HG03575 (cell line): ENCODE measurements around the gene KRT14.
"Not testable (repeated sequence)": the region's sequence is repeated elsewhere in the genome, so short reads cannot be mapped to it uniquely, and the experiment has no call there.

ENCODE experiments used
- ATAC-seq: cut with Tn5 transposase; IDR thresholded peaks from one replicate; pipeline ENCODE4 v1.9.1; 2021; ENCODE audit not compliant: unreplicated experiment, insufficient number of reproducible peaks, low FRiP score; ENCODE audit errors: extremely low read depth

KRT14 gene

DNA sequence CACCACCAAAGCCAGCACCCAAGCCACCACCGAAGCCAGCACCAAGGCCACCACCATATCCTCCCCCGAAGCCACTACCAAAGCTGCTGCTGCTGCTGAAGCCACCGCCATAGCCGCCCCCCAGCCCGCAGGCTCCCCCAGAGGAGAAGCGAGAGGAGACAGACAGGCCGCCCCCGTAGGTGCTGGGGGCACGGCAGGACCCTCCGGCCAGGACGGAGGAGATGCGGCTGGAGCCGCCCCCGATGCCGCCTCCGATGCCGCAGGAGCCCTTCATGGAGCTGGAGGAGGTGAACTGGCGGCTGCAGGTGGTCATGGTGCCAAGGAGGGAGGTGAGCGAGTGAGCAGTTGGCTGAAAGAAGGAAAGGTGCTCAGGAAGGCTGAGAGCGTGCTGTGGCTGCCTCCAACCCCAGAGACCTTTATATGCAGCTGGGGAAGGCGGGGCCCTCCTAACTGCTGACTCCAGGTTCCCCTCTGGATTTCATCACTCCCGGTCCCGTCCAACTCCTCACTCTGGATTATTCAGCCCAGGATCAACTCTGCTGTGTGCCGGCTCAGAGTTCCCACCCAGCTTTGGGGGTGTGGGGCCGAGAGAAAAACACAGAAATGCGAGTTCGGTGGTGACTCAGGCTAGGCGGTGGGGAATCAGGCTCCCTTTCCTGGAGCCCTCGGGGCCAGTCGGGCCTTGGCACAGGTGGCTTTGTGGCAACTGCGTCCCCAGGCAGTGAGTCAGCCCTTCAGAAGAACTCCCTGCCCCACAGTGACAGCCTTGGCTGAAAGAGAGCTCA lies 25.9 kb upstream of the KRT14 start, which contains the start of gene KRT16:
Gene KRT16 (minus strand): TSS at position 392 of the 785 bp plus-strand sequence. CDS start 79 bp downstream, at position 313.
- ATAC-seq, result not testable (repeated sequence)

DNA sequence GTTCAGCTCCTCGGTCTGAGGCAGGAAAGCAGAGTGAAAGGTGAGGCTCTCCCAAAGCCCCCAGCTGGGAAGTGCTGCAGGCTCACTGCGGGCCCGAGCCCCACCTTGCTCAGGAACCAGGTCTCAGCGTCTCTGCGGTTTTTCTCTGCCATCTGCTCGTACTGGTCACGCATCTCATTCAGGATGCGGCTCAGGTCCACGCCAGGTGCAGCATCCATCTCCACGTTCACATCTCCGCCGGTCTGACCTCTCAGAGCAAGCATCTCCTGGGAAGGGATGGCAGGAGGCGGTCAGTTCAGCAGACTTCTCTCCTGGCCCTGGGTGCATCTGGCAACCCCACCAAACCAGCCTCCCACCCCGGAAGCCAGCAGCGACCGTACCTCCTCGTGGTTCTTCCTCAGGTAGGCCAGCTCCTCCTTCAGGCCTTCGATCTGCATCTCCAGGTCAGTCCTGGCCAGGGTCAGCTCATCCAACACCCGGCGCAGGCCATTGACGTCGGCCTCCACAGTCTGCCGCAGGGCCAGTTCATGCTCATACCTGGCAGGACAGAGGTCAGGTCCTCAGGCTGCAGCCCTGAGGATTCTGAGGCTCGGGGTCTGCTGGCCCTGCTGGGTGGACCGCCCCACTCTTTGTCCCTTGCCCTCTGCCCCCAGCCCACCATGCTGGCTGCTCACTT lies 24.4 kb upstream of the KRT14 start:
- no peak for ATAC-seq

DNA sequence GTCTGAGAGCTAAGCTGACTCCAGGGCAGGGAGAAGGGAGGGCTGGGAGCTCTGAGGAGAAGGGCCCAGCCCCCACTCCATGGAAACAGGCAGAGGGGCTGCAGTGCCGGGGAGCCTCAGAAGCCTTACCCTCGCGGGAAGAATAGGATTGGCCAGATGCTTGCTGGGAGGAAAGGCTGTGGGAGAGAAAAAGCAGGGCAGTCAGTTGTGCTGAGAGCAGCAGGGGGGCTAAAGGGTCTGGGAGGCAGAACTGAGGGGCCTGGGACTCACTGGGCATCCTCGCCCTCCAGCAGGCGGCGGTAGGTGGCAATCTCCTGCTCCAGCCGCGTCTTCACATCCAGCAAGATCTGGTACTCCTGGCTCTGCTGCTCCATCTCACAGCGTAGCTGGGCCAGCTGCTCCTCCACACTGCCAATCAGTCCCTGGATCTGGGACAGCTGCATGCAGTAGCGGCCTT lies 23.4 kb upstream of the KRT14 start:
- not testable (repeated sequence) for ATAC-seq

DNA sequence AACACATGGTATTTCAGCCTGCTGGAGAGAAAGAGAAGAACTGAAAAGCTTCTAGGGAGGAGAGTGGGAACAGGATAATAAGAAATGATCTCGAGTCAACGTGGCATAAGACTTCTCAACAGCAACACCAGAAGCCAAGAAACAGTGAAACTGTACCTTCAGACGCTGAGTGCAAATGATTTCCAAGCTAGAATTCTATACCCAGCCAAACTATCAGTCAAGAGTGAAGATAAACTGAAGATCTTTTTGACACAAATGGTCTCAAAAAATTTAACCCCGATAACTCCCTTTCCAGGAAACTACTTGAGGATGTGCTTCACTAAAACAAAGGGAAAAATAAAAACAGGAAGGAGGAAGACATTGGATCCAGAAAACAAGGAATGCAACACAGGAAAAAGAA lies 20.2 kb upstream of the KRT14 start:
- ATAC-seq, result not testable (repeated sequence)

DNA sequence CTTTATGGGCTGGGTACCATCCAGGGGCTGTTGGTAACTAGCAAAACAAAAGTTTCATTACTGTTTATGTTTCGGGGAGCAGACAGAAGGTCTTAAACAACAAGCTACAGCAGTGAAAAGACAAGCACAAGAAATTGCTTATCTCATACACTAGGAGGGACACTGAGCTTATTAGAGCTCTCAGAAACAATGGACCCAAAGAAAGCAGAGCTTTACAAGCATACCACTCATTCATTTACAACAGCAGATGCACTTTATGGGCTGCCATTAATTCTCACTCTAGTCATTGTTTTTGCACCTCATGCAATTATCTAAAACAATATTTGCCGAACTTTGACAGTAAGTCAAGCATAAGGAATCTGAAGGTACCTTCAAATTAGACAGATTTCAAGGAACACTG lies 15.8 kb upstream of the KRT14 start:
- no peak for ATAC-seq

DNA sequence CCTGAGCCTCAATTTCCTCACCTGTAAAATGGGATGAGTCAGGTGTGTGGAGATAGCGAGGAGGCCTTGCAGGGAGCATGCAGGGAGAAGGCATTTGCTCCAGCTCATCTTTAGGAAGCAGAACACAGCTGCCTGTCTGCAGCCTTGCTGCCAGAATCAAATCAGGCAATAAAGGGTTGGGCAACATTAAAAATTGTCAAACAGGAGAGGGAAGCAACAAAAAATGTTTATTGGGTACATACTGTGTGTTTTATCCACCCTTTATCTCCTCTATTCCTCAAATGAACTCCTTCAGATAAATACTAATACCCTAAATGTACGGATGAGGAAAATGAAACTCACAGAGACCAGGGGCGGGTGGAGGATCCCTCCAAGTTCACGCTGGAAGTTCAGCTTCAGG lies 13.6 kb upstream of the KRT14 start:
- ATAC-seq, result no peak

DNA sequence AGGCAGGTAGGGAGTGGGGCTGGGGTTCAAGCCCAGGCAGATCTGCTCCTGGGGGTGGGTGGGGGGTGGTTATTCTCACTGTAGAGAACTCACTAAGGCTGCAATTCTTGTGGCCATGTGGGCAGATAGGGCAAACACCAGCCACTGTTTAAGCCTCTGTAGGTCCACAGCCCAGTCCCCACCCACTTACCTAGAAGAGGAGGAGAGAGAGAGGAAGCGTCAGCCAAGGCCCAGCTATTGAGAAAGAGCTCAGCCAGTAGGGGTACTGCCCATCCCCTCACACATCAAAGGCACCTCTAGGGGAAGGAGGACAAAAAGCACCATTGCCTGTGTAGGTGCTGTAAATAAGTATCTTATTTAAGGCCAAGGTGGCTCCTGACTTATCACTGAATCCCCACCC lies 13.0 kb upstream of the KRT14 start:
- no peak for ATAC-seq

DNA sequence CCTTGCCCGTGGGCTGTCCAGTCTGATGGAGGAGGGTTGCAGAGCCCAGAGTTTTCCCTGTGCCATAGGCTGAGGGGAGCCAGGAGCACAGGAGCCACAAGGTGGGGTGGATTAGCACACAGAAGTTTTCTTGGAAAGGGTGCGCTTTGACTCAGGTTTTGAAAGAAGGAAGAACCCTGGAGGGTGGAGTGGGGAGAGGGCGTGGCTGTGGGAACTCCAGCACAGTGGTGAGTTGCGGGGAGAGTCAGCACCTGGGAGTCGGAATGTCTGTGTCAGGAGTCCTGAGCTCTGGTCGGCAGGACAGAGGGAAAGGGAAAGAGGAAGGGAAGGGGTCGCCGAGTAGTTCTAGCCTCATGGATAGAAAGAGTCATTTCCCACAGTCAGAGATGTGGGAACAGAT lies 8.9 kb upstream of the KRT14 start:
- no peak for ATAC-seq

DNA sequence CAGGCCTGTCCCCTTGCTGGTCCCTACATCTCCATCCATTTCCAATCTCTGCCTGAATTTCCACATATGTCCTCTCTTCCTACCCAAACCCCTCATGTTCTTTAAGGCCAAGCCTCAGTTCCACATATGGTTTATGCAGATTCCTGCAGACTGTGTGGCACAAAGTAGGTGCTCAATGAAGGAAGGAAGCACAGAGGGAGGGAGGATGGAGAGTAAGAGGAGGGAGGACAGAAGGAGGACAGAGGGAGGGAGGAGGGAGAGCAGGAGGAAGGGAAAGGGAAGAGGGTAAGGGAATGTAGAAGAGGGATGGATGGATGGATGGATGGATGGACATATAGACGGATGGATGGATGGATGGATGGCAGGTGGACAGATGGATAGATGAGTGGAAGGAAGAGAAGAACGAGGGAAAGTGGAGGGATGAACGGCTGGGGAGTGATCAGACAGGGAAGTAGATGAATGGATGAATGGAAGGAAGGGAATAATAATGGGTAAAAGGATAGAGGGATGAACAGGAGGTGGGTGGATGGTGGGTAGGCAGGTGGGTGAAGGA lies 7.7 kb upstream of the KRT14 start:
- ATAC-seq, result no peak

DNA sequence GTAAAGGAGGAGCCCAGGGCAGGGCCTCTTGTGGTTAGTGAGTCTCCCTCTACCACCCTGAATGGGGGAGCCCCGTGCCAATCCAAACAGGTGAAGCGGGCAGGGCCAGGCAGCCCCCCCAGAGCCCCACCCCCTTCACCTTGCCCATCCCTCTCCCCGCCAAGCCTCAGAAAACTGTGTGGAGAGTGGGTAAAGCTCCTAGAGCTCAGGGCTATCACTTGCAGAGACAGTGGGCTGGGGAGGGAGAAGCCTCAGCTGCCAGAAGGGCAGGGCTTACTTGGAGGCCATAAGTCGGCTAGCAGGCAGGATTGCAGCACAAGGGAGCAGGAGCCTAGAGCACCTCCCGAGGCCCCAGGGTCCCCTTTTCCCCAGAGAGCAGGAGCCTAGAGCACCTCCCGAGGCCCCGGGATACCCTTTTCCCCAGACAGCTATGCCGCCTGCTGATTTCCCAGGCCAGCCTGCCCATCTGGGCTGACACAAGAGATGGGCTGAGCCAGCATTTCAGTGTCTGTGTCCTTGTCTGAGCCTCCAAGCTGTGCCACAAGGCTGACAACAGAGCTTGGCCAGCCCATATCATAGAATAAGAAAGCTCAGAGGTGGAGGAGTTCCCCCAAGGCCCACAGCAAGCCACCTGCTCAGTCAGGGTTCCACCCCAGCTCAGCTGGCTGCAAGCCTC lies 6.7 kb upstream of the KRT14 start:
- no peak for ATAC-seq

DNA sequence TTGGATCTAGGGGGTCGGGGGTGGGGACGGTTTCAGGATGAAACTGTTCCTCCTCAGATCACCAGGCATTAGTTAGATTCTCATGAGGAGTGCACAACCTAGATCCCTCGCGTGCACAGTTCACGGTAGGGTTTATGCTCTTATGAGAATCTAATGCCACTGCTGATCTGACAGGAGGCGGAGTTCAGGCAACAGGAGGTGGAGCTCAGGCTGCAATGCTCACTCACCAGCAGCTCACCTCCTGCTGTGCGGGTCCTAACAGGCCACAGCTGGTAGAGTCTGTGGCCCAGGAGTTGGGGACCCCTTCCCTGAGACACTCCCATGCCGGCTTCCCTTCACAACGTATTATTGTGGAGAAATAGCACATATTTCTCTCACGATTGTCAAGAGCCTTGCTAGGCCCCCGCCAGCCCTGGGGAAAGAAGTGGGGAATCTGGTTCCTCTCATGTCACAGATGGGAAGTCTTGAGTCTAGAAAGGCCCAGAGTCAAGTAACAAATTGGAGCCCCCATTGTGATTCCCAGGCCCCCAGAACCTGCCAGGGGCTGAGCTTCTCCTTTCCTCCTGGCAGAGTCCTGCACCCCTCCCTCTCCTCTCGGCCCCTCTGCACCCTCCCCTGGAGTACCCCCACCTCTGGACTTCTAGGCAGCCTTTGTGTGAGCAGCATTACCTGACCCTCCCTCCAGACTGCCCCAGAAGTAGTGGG lies 6.1 kb upstream of the KRT14 start:
- ATAC-seq, result no peak

DNA sequence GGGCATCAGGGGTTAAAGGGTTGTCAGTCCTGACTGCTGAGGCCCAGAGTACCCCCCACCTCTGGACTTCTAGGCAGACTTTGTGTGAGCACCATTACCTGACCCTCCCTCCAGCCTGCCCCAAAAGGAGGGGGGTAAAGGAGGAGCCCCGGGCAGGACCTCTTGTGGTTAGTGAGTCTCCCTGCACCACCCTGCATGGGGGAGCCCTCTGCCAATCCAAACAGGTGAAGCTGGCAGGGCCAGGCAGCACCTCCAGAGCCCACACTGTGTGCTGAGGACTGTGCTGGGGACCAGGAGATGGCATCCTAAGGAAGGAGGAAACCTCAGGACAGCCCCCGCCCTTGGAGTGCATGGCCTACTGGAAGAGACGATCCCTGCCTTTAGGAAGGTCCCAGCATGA lies 2.6 kb upstream of the KRT14 start:
- ATAC-seq, result no peak

DNA sequence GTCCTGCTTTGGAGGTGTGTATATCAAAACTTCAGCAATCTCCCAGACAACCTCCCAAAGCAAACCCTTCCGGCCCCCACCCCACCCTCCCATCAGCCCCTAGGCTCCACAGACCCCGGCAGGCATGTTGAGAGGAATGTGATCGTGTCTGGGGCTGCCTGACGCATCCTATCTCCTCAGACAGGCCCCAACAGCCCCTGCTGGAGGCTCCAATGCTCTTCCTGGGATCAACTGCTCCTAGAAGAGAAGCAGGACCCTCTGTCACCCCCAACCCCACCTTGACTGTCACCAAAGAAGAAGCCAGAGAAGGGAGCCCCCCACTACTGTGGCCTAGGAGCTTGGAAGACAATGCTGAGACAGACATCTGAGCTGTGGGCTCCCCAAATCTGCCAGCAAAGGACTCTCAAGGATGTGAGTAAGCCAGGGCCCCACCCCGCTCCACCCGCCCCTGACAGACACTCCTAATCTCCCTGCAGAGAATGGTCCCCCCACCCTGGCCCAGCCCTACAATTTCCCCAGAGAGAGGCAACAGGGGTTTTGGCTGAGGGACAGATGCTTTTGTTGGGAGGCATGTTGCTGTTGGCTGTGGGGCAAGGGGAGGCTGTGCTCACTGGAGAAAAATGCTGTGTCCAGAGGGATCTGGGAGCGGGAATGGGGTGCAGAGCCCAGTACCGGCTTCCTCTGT lies 1.6 kb upstream of the KRT14 start:
- no peak for ATAC-seq

DNA sequence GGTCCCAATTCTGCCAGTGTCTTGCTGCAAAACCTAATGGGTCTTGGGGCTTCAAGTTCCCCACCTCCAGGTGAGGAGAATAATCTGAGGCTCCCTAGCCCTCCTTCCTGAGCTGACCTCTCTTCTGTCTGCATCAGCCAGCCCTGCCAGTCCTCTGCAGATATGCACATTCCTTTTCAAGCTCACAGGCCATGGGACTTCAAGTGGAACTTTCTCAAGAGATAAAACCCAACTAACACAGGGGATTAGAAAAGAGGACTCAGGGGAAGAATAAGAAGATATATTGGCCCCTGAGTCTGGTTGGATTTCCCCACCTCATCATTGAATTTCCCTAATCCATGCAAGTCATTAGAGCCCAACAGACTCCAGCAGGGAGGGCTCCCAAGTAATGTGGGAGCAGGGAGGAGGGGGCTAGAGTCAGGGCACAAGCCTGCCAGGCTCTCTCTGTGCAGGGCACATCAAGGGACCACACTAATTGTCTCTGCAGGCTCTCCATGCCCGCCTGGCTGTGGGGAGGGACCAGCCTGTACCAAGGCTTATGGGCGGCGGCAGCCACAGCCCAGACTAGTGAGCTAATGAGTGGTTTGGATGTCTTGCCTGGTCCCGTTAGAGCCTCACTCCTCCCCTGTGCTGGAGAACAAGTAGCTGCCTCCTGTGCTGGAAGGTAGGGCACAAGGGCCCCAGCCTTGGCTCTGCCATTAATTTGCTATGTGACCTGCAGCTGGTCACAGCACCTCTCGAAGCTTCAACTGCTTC lies 1.2 kb downstream of the KRT14 start:
- no peak for ATAC-seq

DNA sequence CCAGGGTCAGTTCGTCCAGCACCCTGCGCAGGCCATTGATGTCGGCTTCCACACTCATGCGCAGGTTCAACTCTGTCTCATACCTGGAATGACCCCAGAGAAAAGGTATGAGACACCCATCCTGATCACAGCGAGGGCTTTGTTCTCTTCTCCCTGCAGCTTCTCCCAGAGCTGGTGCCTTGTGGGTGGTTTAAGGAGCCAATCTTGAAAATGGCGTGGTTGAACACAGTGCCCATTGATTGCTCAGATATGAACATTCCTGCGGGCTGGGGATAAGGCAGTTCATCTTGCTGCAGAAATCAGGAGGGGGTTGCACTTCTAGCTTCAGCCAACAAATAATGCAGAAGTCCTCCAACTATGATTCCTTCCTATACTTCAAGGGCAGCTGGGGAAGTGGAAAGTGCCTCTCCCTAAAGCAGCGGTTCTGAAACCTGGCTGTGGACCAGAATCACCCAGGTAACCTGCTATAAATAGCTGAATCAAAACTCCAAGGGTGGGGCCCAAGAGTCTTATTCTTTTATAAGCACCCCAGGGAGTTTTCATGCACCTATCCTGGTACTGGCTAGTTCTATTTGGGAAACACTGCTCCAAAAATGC lies 2.3 kb downstream of the KRT14 start:
- not testable (repeated sequence) for ATAC-seq

DNA sequence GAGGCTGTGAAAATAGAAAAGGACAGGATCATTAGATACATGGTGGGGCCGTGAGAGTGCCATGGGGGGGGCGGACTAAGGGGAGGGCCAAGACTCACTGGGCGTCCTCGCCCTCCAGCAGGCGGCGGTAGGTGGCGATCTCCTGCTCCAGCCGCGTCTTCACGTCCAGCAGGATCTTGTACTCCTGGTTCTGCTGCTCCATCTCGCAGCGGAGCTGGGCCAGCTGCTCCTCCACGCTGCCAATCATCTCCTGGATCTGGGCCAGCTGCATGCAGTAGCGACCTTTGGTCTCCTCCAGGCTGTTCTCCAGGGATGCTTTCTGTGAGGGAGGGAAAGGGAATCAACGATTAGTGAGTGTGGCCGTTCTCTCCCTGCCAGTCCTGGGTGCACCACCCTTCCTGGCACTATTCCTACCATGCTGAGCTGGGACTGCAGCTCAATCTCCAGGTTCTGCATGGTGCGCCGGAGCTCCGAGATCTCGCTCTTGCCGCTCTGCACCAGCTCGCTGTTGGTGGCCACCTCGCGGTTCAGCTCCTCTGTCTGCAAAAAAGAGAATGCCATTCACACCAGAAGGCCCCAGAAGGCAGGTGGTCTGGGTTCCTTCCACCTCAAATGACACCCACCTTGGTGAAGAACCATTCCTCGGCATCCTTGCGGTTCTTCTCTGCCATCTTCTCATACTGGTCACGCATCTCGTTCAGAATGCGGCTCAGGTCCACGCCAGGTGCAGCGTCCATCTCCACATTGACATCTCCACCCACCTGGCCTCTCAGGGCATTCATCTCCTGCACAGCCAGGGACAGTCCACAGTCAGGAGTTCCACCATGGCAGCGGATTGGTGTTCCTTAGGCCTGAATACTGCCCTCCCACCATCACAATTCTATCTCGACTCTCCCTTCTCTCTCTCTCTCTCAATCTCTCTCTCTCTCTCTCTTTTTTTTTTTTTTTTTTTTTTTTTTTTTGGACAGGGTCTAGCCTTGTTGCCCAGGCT lies 3.3 kb downstream of the KRT14 start:
- ATAC-seq, result no peak
